GM12801 (cell line): ENCODE data around the gene LCMT1.

Experiments used
- TF ChIP-seq, protein P1 (sequence below): IDR thresholded peaks from one replicate; pipeline ENCODE4 v1.5.1; 2011; ENCODE audit warnings: control low read depth; ENCODE audit not compliant: insufficient read length; ENCODE audit errors: extremely low read depth

LCMT1 gene

GRCh38 chr16:25111403-25112166, at the start of gene LCMT1:
TSS of gene LCMT1 (plus strand) at chr16:25111742. CDS start at chr16:25111884, 142 bp downstream.
- TF ChIP-seq, protein P1, sequence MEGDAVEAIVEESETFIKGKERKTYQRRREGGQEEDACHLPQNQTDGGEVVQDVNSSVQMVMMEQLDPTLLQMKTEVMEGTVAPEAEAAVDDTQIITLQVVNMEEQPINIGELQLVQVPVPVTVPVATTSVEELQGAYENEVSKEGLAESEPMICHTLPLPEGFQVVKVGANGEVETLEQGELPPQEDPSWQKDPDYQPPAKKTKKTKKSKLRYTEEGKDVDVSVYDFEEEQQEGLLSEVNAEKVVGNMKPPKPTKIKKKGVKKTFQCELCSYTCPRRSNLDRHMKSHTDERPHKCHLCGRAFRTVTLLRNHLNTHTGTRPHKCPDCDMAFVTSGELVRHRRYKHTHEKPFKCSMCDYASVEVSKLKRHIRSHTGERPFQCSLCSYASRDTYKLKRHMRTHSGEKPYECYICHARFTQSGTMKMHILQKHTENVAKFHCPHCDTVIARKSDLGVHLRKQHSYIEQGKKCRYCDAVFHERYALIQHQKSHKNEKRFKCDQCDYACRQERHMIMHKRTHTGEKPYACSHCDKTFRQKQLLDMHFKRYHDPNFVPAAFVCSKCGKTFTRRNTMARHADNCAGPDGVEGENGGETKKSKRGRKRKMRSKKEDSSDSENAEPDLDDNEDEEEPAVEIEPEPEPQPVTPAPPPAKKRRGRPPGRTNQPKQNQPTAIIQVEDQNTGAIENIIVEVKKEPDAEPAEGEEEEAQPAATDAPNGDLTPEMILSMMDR = no peak

GRCh38 chr16:25063102-25063501, 48.4 kb upstream of the LCMT1 start:
- TF ChIP-seq, protein P1 = no peak

GRCh38 chr16:25063865-25064264, 47.7 kb upstream of the LCMT1 start:
- TF ChIP-seq, protein P1 = no peak

DNA sequence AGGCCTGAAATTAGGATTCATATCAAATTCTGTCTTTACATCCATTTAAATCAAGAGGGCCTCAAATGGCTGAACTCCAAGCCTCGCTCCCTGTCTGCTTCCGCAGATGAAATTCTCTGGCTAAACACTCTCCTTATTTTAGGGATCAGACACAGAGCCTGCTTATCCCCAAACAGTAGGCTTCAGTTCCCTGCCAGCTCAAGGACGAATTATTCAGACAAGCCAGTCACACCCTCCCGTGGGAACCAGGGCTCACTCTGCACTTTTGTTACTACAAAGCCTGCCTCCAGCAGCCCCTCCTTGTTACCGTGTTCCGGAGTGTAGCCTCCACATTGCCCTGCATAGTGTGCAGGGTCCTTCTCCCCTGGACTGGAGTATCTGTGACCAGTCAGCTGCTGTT, 46.6 kb upstream of the LCMT1 start:
- TF ChIP-seq, protein P1 = no peak

DNA sequence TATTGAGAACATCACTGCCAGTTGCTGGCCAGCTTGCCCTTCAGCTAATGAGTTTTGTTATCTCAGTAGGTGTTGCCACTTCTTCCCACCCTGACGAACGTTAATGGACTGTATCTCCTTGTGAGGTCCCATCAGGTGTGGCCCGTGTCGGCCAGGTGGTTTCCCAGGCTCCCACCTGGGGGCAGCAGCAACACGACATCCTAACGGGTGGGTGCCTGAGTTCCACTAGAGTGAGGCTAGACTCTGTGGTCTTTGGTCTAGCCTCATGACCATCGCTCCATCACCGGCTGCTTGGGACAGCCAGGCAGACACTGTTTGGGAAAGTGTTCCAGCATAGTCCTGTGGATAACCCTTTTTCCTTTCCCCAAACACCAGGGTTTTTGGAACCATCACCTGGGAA, 45.6 kb upstream of the LCMT1 start:
- TF ChIP-seq, protein P1 = no peak

- TF ChIP-seq, protein P1 = no peak
These were observed 45.2 kb upstream of the LCMT1 start for GRCh38 chr16:25066426-25066746.

GRCh38 chr16:25066747-25067631, 44.6 kb upstream of the LCMT1 start:
- TF ChIP-seq, protein P1 = no peak
